Testis (tissue), 3 donors: Measurements from ENCODE around the gene MGLL. TPM values are rescaled to one million over a fixed set of nuclear protein-coding genes. Genes with fewer than 3 reads are reported as not detected.

ENCODE experiments used
- DNase-seq: peaks from one replicate; pipeline ENCODE4 v3.0.0-alpha.2; 2019
- H3K27ac ChIP-seq, 2 donors: fragments of 200-600 bp; sonication (generic); one replicate each; pipeline ENCODE4 v1.5.1; 2019
- H3K27me3 ChIP-seq: fragments of 200-600 bp; sonication (generic); one replicate; pipeline ENCODE4 v1.5.1; 2019
- H3K36me3 ChIP-seq: fragments of 200-600 bp; sonication (generic); one replicate; pipeline ENCODE4 v1.5.1; 2017; ENCODE audit warnings: low read depth; ENCODE audit errors: missing control alignments
- H3K4me1 ChIP-seq: fragments of 200-600 bp; sonication (generic); one replicate; pipeline ENCODE4 v1.5.1; 2019
- H3K4me3 ChIP-seq, 2 donors: fragments of 200-600 bp; sonication (generic); one replicate each; pipeline ENCODE4 v1.5.1; 2017 to 2019
- H3K9me3 ChIP-seq: fragments of 200-600 bp; sonication (generic); one replicate; pipeline ENCODE4 v1.5.1; 2017
- CTCF ChIP-seq, 3 experiments: fragments of 450-650 bp in 2 of 3; fragments of 200-600 bp in 1 of 3; sonication (generic) in 1 of 3; IDR thresholded peaks; one replicate each; pipeline ENCODE4 v1.5.1; 2016 to 2019; ENCODE audit warnings: antibody characterized with exemption in 3 of 3, mild to moderate bottlenecking in 2 of 3, moderate library complexity in 1 of 3
- POLR2A ChIP-seq: fragments of 450-650 bp; IDR thresholded peaks from one replicate; pipeline ENCODE4 v1.6.1; 2017; ENCODE audit warnings: antibody characterized with exemption, mild to moderate bottlenecking, moderate library complexity
- WGBS, 2 donors: methylation state at CpG; one replicate each; pipeline ENCODE4 v1.1.5; 2018; 5-methylcytosine and 5-hydroxymethylcytosine counted together
- intact Hi-C: fragments of 100-400 bp; cut with DNase I; formaldehyde crosslinking; loops from one replicate; pipeline ENCODE4 v1.15.1; 2023; ENCODE audit warnings: low total_unique reads
- polyA plus RNA-seq: library from polyadenylated mRNA; stranded (reverse); fragments of 350-450 nt; fragmentation: Illumina TruSeq; extraction: RNeasy Lipid Tissue Mini Kit (QIAGEN cat#74804); gene quantifications from one replicate; pipeline ENCODE4 v1.2.3, GENCODE V29; 2014; ENCODE audit warnings: low read depth, low replicate concordance; ENCODE audit not compliant: insufficient read depth
- total RNA-seq, 2 donors: library from RNA; depleted of rRNA; stranded (reverse); fragments of >200 nt; gene quantifications; one replicate each; pipeline ENCODE4 v1.2.3, GENCODE V29; 2016

The MGLL gene
- total and polyA plus RNA-seq, 3 donors from 2014 or later = 18.3 to 26.0 (median 19.2) TPM

- 87 to 93% methylated on average over 11 of the region's 11 CpGs for WGBS, 2 donors
- no peak for TF ChIP-seq CTCF (IDR thresholded peaks at IDR 0.05)
- TF ChIP-seq POLR2A = no peak
- intact Hi-C loops = no loop called here
- DNase-seq = no peak
- Histone ChIP-seq H3K27me3 (no peaks in the 10 kb centered on the region), H3K27ac (no peak overlapping the region), H3K9me3 (no peaks in the 10 kb centered on the region), H3K36me3 (no peaks in the 10 kb centered on the region), H3K4me3 (no peak overlapping the region), H3K4me1 (peaks cover 15% of the 10 kb centered on the region)
Observed at GRCh38 chr3:127745656-127746399, 76.5 kb downstream of the MGLL start.

GRCh38 chr3:127744875-127745274 lies 77.4 kb downstream of the MGLL start:
- TF ChIP-seq POLR2A = no peak
- TF ChIP-seq CTCF (IDR thresholded peaks at IDR 0.05) = no peak

GRCh38 chr3:127744253-127744815 lies 78.0 kb downstream of the MGLL start:
- DNase-seq = no peak
- peak overlapping the region in 1 of 2 donors; percentile 39 for H3K27ac ChIP-seq
- WGBS, 2 donors = 65 to 66% methylated on average over 11 of the region's 11 CpGs
- no peaks in the 10 kb centered on the region for H3K9me3 ChIP-seq
- H3K27me3 ChIP-seq = no peaks in the 10 kb centered on the region
- peaks cover 30% of the 10 kb centered on the region for H3K4me1 ChIP-seq
- TF ChIP-seq POLR2A = no peak
- no peak for TF ChIP-seq CTCF (IDR thresholded peaks at IDR 0.05)
- no peaks in the 10 kb centered on the region for H3K36me3 ChIP-seq
- intact Hi-C loops = no loop called here
- no peak overlapping the region for H3K4me3 ChIP-seq

More at GRCh38 chr3:127744875-127745274, 77.4 kb downstream of the MGLL start:
- intact Hi-C loops = no loop called here
- Histone ChIP-seq H3K4me3 (no peak overlapping the region), H3K36me3 (no peaks in the 10 kb centered on the region), H3K27me3 (no peaks in the 10 kb centered on the region), H3K9me3 (no peaks in the 10 kb centered on the region), H3K4me1 (peaks cover 25% of the 10 kb centered on the region), H3K27ac (peak overlapping the region in 1 of 2 donors; percentile 39)
- DNase-seq = no peak
- WGBS, 2 donors = 72 to 76% methylated on average over 8 of the region's 8 CpGs

GRCh38 chr3:127743351-127744252 lies 78.7 kb downstream of the MGLL start:
- DNase-seq = no peak
- H3K27me3 ChIP-seq = no peaks in the 10 kb centered on the region
- no peak overlapping the region for H3K4me3 ChIP-seq
- intact Hi-C loops = no loop called here
- H3K27ac ChIP-seq = peak overlapping the region in 1 of 2 donors; percentile 39
- peaks cover 32% of the 10 kb centered on the region for H3K4me1 ChIP-seq
- WGBS, 2 donors = 66 to 77% methylated on average over 15 of the region's 15 CpGs
- H3K9me3 ChIP-seq = no peaks in the 10 kb centered on the region
- TF ChIP-seq CTCF (IDR thresholded peaks at IDR 0.05) (no peak), POLR2A (no peak)
- no peaks in the 10 kb centered on the region for H3K36me3 ChIP-seq
